HEK293T (cell line): Measurements from ENCODE around the gene OR2J2.

ENCODE experiments used
- BHLHE40 ChIP-seq: fragments of 450-650 bp; IDR thresholded peaks from 2 replicates; pipeline ENCODE4 v1.6.1; 2016; ENCODE audit warnings: mild to moderate bottlenecking, moderate library complexity, borderline replicate concordance
- FOXA1 ChIP-seq: fragments of 450-650 bp; IDR thresholded peaks from 2 replicates; pipeline ENCODE4 v1.6.1; 2016; ENCODE audit warnings: mild to moderate bottlenecking
- FOXM1 ChIP-seq: fragments of 450-650 bp; IDR thresholded peaks from 2 replicates; pipeline ENCODE4 v1.6.1; 2017; ENCODE audit warnings: mild to moderate bottlenecking, borderline replicate concordance
- HDGF ChIP-seq: fragments of 450-650 bp; IDR thresholded peaks from 2 replicates; pipeline ENCODE4 v1.6.1; 2017; ENCODE audit warnings: antibody characterized with exemption, borderline replicate concordance
- L3MBTL2 ChIP-seq: fragments of 450-650 bp; conservative IDR thresholded peaks from 2 replicates; pipeline ENCODE4 v1.6.1; 2016; ENCODE audit warnings: mild to moderate bottlenecking
- NFRKB ChIP-seq: fragments of 450-650 bp; IDR thresholded peaks from 2 replicates; pipeline ENCODE4 v1.6.1; 2016; ENCODE audit warnings: mild to moderate bottlenecking, moderate library complexity
- ZNF384 ChIP-seq: fragments of 450-650 bp; IDR thresholded peaks from 2 replicates; pipeline ENCODE4 v1.6.1; 2016

- no peak for TF ChIP-seq ZNF384
- no peak for TF ChIP-seq BHLHE40
- TF ChIP-seq FOXM1, result no peak
- TF ChIP-seq FOXA1, result no peak
- no peak for TF ChIP-seq HDGF
- TF ChIP-seq NFRKB, result no peak
- no peak for TF ChIP-seq L3MBTL2
Observed at GRCh38 chr6:29211488-29211887, 40.8 kb downstream of the OR2J2 start.
